Fibroblast of skin of left biceps (primary cell): Measurements from ENCODE around the gene SYNGR4.
A peak's percentile ranks its signal among the peaks of the same experiment; 100 is the strongest.

Experiments used
- DNase-seq, 2 experiments: peaks; one replicate each; pipeline ENCODE4 v3.0.0-alpha.2; 2013; ENCODE audit warnings: low read depth in 2 of 2

SYNGR4 gene

DNA sequence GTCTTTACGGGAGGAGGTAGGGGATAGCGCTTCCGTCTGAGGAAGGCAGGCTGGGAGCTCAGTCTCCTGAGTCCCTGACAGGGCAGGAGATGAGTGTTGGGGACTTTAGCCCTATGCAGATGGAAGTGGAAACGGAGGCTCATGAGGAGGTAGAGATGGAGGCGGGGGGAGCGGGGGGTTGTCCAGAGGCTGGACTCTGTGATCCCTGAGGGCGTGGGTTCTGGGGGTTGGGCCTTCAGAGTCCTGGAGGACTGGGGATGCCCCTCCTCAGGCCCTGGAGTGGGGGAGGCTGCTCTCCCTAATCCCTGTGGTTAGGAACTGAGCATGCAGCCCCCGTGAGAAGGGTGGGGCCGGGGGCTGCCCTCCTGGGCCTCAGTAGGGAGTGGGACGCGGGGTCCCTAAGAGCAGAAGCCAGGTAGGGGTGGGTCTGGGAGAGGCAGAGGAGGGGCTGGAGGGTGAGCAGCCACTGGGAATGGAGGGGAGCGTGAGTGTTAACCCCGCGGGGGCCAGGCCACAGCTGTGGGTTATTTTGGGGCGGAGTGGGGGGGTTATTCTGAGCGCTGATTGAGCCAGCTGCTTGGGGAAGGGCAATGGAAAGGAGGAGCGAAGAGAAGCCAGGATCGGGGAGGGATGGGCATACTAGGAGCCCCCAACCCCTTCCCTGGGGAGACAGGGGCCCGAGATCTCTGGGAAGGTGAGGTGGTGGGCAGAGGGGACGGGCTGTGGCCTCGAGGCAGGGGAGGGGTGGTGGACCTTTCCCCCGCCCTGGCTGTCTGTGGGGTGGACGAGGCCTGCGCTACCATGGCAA, 32.1 kb downstream of the SYNGR4 start:
- no peak for DNase-seq

DNA sequence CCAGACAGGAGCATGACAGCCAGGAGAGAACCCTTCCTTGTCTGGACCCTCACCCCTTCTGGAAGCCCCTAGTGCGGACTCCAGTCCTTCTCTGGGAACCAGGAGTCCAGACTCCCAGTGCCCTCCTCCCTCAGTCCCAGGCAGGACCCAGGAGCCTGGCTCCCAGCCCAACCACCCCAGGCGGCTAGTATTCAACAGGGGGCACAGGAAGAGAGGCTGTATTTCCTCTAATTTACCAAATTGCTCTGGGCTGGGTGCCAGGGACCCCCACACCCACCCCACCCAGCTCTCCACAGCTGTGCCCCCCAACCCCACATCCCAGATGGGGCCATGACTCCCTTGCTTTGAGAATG, 32.6 kb downstream of the SYNGR4 start:
- DNase-seq = no peak

- no peak for DNase-seq
Observed at GRCh38 chr19:48397263-48398101, 33.3 kb downstream of the SYNGR4 start.

- no peak for DNase-seq
Observed at GRCh38 chr19:48398102-48398374, 33.9 kb downstream of the SYNGR4 start.

DNA sequence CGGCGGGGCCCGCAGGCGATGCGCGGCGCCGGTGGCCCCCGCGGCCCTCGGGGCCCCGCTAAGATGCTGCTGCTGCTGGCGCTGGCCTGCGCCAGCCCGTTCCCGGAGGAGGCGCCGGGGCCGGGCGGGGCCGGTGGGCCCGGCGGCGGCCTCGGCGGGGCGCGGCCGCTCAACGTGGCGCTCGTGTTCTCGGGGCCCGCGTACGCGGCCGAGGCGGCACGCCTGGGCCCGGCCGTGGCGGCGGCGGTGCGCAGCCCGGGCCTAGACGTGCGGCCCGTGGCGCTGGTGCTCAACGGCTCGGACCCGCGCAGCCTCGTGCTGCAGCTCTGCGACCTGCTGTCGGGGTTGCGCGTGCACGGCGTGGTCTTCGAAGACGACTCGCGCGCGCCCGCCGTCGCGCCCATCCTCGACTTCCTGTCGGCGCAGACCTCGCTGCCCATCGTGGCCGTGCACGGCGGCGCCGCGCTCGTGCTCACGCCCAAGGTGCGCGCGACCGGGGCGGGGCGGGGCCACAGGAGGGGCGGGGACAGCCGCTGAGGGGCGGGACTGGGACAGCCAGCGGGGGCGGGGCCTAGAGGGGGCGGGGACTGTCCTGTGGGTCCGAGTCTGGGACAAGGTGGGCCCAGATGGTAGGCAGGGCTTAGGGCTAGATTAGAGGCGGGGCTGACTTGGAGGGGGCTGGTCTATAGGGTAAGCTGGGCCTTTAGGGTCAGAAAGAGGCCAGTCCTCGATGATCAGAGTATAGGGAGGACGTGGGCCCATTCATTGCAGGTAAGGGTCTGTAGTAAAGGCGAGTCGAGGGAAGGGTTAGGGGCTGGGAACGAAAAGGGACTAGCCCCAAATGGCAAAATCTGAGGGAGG, 34.4 kb downstream of the SYNGR4 start:
- peak; percentile 58 to 62 for DNase-seq

DNA sequence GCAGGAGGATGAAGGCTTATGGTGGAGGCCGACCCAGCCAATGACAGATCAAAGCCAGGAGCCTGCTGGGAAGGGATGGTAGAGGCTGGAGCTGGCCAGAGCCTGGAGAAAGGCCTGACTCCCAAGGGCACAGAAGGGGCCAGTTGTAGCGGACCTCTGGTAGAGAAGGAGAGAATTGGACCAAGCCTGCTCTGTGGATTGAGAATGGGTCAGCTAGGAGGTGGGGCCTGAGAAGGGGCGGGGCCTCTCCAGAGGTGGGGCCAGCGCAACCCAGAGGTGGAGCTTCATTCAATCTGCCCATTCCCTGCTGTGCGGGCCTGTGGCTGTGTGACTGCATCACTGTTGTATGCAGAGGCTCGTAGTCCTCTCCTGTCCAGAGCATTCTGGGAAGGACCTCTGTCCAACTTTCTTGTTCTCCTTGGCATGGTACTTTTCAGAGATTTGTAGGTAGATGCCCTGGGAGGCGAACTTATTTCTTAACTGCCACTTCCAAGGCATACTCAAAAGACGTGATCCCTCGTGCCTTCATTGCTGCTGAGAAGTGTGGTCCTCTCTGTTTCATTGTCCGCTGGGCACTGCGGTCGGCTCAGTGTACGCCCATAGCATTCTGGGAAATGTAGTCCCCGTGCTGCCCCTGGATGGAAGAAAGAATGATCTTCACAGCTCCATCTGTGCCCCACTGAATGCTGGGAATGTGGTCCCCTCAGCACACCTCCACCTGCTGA, 36.0 kb downstream of the SYNGR4 start:
- no peak for DNase-seq

DNA sequence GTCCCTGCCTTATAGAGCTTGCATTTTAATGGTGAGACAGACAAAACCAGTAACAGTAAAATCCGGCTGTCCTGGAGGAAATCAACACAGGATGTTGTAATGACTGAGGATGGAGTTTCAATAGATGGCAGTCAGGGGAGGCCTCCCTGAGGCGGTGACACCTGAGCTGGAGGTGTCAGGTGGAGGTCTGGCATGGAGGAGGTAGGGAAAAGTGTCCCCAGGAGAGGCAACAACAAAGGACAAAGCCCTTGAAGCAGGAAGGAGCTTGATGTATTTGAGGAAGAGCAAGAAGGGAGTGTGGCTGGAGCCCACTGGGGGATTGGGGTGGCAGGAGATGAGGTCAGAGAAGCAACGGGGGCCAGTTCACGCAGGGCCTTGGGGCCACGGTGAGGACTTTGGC, 37.1 kb downstream of the SYNGR4 start:
- DNase-seq = no peak

DNA sequence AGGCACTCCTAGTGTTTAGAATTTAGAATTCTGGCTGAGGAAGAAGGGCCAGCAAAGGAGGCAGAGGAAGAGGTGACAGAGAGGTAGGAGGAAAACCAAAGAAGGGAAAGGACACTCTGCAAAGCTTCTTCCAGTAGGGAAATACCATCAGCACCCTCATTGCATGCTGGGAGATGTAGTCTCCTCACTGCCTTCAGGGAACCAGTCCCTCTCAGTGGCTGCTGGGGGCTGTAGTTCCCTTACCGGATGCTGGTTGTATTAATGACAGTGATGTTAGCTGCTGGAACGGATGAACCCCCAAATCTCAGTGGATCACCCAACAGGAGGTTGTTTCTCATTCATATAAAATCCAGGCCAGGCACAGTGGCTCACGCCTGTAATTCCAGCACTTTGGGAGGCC, 39.4 kb downstream of the SYNGR4 start:
- no peak for DNase-seq

DNA sequence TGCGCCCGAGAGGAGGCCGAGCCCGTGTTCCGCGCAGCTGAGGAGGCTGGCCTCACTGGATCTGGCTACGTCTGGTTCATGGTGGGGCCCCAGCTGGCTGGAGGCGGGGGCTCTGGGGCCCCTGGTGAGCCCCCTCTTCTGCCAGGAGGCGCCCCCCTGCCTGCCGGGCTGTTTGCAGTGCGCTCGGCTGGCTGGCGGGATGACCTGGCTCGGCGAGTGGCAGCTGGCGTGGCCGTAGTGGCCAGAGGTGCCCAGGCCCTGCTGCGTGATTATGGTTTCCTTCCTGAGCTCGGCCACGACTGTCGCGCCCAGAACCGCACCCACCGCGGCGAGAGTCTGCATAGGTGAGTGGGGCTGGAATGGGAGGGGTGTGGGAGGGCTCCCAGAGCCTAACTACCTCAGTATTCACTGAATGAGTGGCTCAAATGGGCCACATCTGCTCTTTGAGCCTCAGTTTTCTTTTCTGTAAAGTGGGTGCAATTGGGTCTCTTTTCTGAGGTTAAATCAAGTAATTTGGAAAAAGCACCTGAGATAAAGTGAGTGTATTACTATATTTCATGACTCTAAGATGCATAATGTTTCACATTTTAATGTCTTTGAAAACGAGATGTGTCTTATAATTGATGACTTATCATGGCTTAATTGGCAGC, 41.0 kb downstream of the SYNGR4 start:
- DNase-seq = no peak

DNA sequence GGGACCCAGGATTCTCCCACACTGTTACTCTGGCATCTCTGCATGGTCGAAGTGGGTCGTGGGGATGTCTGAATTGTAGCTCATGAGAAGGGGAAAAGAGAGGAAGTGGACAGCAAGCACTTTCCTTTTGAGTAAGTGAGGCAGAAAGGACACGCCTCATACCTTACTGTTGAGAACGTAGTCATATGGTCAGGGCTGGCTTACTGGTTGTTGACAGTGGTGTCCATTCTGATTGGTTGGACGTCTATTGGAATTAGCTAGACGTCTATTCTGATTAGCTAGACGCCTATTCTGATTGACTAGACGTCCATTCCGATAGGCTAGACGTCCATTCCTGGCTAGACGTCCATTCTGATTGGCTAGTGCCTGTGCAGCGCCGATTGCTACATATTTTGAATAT, 41.7 kb downstream of the SYNGR4 start:
- no peak for DNase-seq

DNA sequence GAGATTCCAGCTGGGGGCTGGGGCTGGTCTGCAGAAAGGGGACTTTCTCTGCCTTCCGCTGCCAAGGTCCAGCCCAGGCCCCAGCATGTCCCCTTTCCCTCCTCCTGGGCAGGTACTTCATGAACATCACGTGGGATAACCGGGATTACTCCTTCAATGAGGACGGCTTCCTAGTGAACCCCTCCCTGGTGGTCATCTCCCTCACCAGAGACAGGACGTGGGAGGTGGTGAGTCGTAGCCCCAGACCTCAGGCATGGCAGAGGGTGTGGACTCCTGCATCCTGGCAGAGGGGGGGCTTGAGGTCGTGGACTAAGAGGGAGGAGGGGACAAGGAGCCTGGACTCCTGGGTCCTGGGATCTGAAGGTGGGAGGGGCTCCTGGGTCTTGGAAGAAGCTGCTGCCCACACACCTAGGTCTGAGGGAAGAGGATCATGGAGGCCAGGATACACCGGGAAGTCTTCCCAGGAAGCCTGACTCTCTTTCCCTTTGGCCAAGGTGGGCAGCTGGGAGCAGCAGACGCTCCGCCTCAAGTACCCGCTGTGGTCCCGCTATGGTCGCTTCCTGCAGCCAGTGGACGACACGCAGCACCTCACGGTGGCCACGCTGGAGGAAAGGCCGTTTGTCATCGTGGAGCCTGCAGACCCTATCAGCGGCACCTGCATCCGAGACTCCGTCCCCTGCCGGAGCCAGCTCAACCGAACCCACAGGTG, 49.9 kb downstream of the SYNGR4 start:
- DNase-seq = no peak

DNA sequence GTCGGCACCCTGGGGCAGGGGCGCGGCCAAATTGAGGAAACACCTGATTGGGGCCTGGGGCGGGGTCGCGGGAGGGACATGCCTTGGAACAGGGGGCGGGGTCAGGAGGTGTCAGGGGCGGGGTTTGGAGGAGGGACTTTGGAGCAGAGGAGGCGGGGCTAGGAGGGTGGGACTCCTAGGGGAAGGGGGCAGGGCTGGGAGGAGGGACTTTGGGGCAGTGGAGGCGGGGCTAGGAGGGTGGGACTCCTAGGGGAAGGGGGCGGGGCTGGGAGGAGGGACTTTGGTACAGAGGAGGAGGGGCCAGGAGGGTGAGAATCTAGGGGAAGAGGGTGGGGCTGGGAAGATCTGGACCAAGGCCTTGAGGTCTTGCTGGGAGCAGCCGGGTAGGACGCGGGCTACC, 51.2 kb downstream of the SYNGR4 start:
- no peak for DNase-seq

DNA sequence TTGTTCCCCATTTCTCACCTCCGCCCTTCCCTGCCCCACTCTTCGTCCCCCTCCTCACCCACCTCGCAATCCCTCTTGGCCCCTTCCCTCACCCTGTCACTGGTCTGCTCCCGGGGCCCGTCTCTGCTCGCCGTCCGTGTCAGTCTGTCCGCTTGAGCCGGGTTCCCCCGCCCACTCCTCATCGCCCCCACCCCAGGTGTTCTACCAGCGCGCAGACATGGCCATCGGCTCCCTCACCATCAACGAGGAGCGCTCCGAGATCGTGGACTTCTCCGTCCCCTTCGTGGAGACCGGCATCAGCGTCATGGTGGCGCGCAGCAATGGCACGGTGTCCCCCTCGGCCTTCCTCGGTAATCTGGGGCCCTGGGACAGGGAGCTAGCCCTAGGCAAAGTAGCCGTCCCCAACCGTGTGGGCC, 51.6 kb downstream of the SYNGR4 start:
- no peak for DNase-seq

DNA sequence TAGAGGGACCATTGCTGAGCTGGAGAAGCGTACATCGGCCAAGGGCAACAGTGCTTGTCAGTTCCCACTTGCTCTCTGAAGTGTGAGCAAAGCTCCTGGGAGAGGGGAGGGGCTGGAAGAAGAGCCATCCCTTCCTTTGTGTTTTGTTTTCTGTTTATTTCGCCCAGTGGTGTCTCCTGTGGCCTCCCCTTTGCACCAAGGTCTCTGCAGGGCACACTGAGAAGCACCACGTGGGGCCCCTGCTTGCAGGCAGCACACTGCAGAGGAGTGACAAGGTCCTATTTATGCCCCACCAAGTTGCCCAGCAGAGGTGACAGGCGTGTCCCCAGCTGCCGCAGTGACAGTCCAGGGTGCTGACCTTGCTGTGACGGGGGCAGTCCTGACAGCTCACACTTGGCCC, 53.3 kb downstream of the SYNGR4 start:
- no peak for DNase-seq

DNA sequence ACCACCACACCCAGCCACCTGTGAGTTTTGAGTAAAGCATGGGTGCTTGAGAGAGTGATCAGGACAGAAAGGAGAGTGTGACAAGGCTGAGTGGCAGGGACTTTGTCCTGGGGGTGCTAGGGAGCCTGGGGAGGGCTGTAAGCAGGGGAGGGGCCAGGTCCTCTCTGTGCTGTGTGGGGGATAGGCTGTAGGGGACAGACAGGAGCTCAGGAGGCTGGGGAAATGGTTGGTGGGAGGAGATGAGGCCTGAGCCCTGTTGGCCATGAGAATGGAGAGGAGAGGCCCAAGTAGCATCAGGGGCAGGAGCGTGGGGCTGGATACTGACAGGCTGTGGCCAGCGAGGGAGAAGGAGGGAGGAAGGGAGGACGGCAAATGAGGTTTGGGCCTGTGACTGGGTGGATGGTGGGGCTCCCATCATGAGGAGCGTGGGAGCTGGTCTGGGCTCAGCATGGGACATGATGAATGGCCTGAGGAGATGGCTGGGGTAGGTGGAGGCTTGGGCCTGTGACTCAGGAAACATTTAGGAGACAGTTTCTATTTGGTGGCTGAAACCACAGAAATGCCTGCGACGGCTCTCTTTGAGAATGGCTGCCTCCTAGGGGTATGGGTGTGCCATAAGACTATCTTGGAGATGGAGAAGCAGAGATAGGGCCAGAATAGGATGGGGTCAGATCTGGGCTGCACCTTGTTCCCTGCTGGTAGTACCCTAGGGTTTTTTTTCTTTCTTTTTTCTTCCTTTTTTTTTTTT, 54.3 kb downstream of the SYNGR4 start:
- no peak for DNase-seq

GRCh38 chr19:48419158-48419920, 55.2 kb downstream of the SYNGR4 start:
- no peak for DNase-seq

DNA sequence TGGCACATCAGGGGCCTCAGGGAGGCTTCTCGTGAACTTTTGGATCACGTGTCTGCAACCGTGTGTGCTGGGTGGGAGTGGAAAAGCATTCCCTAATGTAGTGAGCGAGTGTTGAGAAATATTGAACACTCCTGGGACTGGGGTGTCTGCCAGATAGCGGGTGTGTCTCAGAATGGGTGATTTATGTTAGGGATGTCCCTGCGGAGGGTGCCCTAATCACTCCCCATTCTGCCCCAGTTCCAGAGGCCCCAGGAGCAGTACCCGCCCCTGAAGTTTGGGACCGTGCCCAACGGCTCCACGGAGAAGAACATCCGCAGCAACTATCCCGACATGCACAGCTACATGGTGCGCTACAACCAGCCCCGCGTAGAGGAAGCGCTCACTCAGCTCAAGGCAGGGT, 57.4 kb downstream of the SYNGR4 start:
- DNase-seq = no peak

- DNase-seq = peak in 1 of 2 experiments; percentile 30
Observed at GRCh38 chr19:48424694-48425219, 60.6 kb downstream of the SYNGR4 start.
